Keratinocyte (primary cell): ENCODE data around the gene RGS9. TPM values are rescaled to one million over a fixed set of nuclear protein-coding genes. Genes with fewer than 3 reads are reported as not detected.

Experiments
- DNase-seq: peaks from one replicate; pipeline ENCODE4 v3.0.0-alpha.2; 2011; ENCODE audit warnings: low read depth, missing footprints, low spot score
- FAIRE-seq: peaks from 2 replicates; lab custom pipeline; 2011; peaks lifted over from hg19 to GRCh38; lab: Jason Lieb, UNC
- H2AFZ ChIP-seq: 2 replicates; pipeline ENCODE4 v1.6.0; 2012; ENCODE audit warnings: low read length, control low read depth, inconsistent platforms; ENCODE audit not compliant: control insufficient read depth
- H3K27ac ChIP-seq: 2 replicates; pipeline ENCODE4 v1.5.1; 2011; ENCODE audit warnings: low read length; ENCODE audit not compliant: control insufficient read depth, insufficient read depth
- H3K27me3 ChIP-seq: 3 replicates; pipeline ENCODE4 v1.6.0; 2011; ENCODE audit warnings: low read length; ENCODE audit not compliant: control insufficient read depth, insufficient read depth; ENCODE audit errors: extremely low read depth
- H3K36me3 ChIP-seq, 2 experiments: 2 replicates in 1 of 2; 3 replicates in 1 of 2; pipeline ENCODE4 v1.5.1; 2011; ENCODE audit warnings: low read length in 2 of 2, mild to moderate bottlenecking in 1 of 2; ENCODE audit not compliant: control insufficient read depth in 2 of 2, insufficient read depth in 2 of 2; ENCODE audit errors: extremely low read depth in 1 of 2
- H3K4me1 ChIP-seq: 3 replicates; pipeline ENCODE4 v1.5.1; 2011; ENCODE audit warnings: low read length; ENCODE audit not compliant: control insufficient read depth, insufficient read depth; ENCODE audit errors: extremely low read depth
- H3K4me2 ChIP-seq: 3 replicates; pipeline ENCODE4 v1.6.0; 2011; ENCODE audit warnings: low read depth, low read length; ENCODE audit not compliant: control insufficient read depth, insufficient read depth; ENCODE audit errors: extremely low read depth
- H3K4me3 ChIP-seq, 3 experiments: fragments of 200-600 bp in 1 of 3; sonication (generic) in 1 of 3; 2 replicates in 2 of 3; 3 replicates in 1 of 3; pipeline ENCODE4 v1.5.1; 2011 to 2016; ENCODE audit warnings: low read length in 3 of 3, mild to moderate bottlenecking in 3 of 3, control low read depth in 2 of 3, inconsistent platforms in 1 of 3, low read depth in 1 of 3, mixed read lengths in 1 of 3, mixed run types in 1 of 3, moderate library complexity in 1 of 3; ENCODE audit not compliant: control insufficient read depth in 2 of 3, insufficient read depth in 2 of 3; ENCODE audit errors: extremely low read depth in 1 of 3
- H3K79me2 ChIP-seq: 2 replicates; pipeline ENCODE4 v1.6.0; 2012; ENCODE audit warnings: low read length; ENCODE audit not compliant: control insufficient read depth, insufficient read depth
- H3K9ac ChIP-seq: 3 replicates; pipeline ENCODE4 v1.6.0; 2011; ENCODE audit warnings: low read length; ENCODE audit not compliant: control insufficient read depth, insufficient read depth; ENCODE audit errors: extremely low read depth
- H3K9me1 ChIP-seq: 3 replicates; pipeline ENCODE4 v1.6.0; 2011; ENCODE audit warnings: low read length; ENCODE audit not compliant: control insufficient read depth, insufficient read depth; ENCODE audit errors: extremely low read depth
- H3K9me3 ChIP-seq: 2 replicates; pipeline ENCODE4 v1.5.1; 2012; ENCODE audit warnings: low read depth, low read length; ENCODE audit not compliant: control insufficient read depth
- H4K20me1 ChIP-seq: 3 replicates; pipeline ENCODE4 v1.6.0; 2011; ENCODE audit warnings: low read length; ENCODE audit not compliant: control insufficient read depth, insufficient read depth; ENCODE audit errors: extremely low read depth
- EZH2 ChIP-seq: IDR thresholded peaks from one replicate; pipeline ENCODE4 v1.6.1; 2012; ENCODE audit warnings: inconsistent platforms, mild to moderate bottlenecking, low read length, moderate library complexity
- dilution Hi-C: fragments of 300-500 bp; cut with MboI; formaldehyde crosslinking; loops from one replicate; pipeline ENCODE4 v1.7.0; 2020; ENCODE audit warnings: low sequenced_read_pairs; ENCODE audit not compliant: extremely low pct_ligation_motif_present
- polyA plus RNA-seq, 5 experiments: library from polyadenylated mRNA; depleted of rRNA in 3 of 5; stranded (reverse) in 3 of 5; stranded (forward) in 1 of 5; unstranded in 1 of 5; fragments of >200 nt; gene quantifications; 1 replicate in 1 of 5; 2 replicates in 3 of 5; 3 replicates in 1 of 5; pipeline versions ENCODE4 v1.2.1 to v1.2.3, GENCODE V29; 2011 to 2012; ENCODE audit warnings: missing spikeins in 2 of 5, low read depth in 1 of 5, low replicate concordance in 1 of 5
- TF ChIP-seq, protein P1 (sequence below), 3 experiments: IDR thresholded peaks in 1 of 3; conservative IDR thresholded peaks in 1 of 3; optimal IDR thresholded peaks in 1 of 3; 2 replicates in 2 of 3; 3 replicates in 1 of 3; pipeline versions ENCODE3 to v1.5.1; 2011; ENCODE audit warnings: low read length in 3 of 3, mild to moderate bottlenecking in 3 of 3, moderate library complexity in 2 of 3, control low read depth in 1 of 3, inconsistent platforms in 1 of 3; ENCODE audit not compliant: insufficient read depth in 2 of 3; ENCODE audit errors: extremely low read depth in 1 of 3

The RGS9 gene
- polyA plus RNA-seq, 1 donor (not counting 4 experiments of a cell fraction or from before 2014, with no cell fraction given), result 4.8 TPM

DNA sequence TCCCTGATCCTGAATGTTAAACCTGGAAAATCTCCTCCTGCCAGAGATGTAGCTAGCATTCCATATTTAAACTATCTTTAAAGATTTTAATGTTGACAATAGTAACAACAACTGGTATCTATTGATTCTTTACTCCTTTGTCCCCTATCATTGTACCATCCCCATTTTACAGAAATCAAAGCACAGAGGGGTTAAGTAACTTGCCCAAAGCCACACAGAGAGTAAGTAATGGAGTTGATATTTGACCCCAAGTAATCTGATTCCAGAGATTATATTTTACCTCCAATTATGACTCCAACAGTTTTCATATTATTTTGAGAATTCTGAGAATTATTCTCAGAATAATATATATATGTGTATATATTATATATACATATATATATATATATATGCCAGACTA is 37.7 kb upstream of the RGS9 start:
- Histone ChIP-seq H3K9me3 (no peaks in the 10 kb centered on the region), H3K27me3 (no peaks in the 10 kb centered on the region), H3K79me2 (no peaks in the 10 kb centered on the region), H3K4me1 (peaks cover 27% of the 10 kb centered on the region), H3K9me1 (peaks cover 2% of the 10 kb centered on the region), H3K36me3 (no peaks in the 10 kb centered on the region), H2AFZ (peak overlapping the region; percentile 49), H3K9ac (no peak overlapping the region), H3K27ac (peak overlapping the region; percentile 63), H3K4me2 (peak overlapping the region; percentile 10), H3K4me3 (no peak overlapping the region), H4K20me1 (no peaks in the 10 kb centered on the region)
- no peak for FAIRE-seq
- no peak for TF ChIP-seq EZH2
- TF ChIP-seq, protein P1, sequence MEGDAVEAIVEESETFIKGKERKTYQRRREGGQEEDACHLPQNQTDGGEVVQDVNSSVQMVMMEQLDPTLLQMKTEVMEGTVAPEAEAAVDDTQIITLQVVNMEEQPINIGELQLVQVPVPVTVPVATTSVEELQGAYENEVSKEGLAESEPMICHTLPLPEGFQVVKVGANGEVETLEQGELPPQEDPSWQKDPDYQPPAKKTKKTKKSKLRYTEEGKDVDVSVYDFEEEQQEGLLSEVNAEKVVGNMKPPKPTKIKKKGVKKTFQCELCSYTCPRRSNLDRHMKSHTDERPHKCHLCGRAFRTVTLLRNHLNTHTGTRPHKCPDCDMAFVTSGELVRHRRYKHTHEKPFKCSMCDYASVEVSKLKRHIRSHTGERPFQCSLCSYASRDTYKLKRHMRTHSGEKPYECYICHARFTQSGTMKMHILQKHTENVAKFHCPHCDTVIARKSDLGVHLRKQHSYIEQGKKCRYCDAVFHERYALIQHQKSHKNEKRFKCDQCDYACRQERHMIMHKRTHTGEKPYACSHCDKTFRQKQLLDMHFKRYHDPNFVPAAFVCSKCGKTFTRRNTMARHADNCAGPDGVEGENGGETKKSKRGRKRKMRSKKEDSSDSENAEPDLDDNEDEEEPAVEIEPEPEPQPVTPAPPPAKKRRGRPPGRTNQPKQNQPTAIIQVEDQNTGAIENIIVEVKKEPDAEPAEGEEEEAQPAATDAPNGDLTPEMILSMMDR (optimal IDR thresholded peaks at IDR 0.05 in 1 of 3, IDR thresholded peaks at IDR 0.05 in 1 of 3, conservative IDR thresholded peaks at IDR 0.05 in 1 of 3; ENCODE audit: extremely low read depth in 1 of 3, insufficient read depth in 2 of 3, low read length in 3 of 3), result no peak
- dilution Hi-C loops, result no loop called here
- no peak for DNase-seq

DNA sequence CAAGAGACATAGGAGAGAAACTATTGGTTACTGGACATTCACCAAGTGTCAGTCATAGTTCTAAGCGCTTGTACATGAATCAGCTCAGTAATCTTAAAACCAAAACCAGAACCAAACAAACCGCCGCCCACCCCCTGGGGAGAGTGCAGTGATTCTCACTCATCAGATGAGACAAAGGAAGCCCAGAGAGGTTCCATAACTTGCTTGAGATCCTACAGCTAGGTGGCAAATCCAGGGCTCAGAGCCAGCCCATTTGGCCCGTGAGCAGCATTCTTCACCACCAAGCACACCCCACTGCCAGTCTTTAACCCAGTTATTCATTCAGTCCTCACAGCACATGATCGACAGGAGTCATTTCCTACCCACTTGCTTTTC is 37.2 kb upstream of the RGS9 start:
- H2AFZ ChIP-seq, result no peak overlapping the region
- no peaks in the 10 kb centered on the region for H3K36me3 ChIP-seq
- peaks cover 2% of the 10 kb centered on the region for H3K9me1 ChIP-seq
- peak overlapping the region; percentile 31 to 62 (median 39) for H3K4me3 ChIP-seq
- peak overlapping the region; percentile 75 for H3K4me2 ChIP-seq
- dilution Hi-C loops, result no loop called here
- peak overlapping the region; percentile 51 for H3K27ac ChIP-seq
- H3K9me3 ChIP-seq, result no peaks in the 10 kb centered on the region
- H4K20me1 ChIP-seq, result no peaks in the 10 kb centered on the region
- peak overlapping the region; percentile 68 for H3K9ac ChIP-seq
- H3K79me2 ChIP-seq, result no peaks in the 10 kb centered on the region
- H3K27me3 ChIP-seq, result no peaks in the 10 kb centered on the region
- no peak for TF ChIP-seq EZH2
- TF ChIP-seq, protein P1 (optimal IDR thresholded peaks at IDR 0.05 in 1 of 3, IDR thresholded peaks at IDR 0.05 in 1 of 3, conservative IDR thresholded peaks at IDR 0.05 in 1 of 3; ENCODE audit: extremely low read depth in 1 of 3, insufficient read depth in 2 of 3, low read length in 3 of 3), result peak in 2 of 3 experiments; percentile 18 to 22
- DNase-seq (no peak), FAIRE-seq (peak; percentile 49)
- peaks cover 27% of the 10 kb centered on the region for H3K4me1 ChIP-seq
